ENCODE results near the gene RSU1.
"Not testable (repeated sequence)": the region's sequence is repeated elsewhere in the genome, so short reads cannot be mapped to it uniquely, and the experiment has no call there.

RSU1 gene

DNA sequence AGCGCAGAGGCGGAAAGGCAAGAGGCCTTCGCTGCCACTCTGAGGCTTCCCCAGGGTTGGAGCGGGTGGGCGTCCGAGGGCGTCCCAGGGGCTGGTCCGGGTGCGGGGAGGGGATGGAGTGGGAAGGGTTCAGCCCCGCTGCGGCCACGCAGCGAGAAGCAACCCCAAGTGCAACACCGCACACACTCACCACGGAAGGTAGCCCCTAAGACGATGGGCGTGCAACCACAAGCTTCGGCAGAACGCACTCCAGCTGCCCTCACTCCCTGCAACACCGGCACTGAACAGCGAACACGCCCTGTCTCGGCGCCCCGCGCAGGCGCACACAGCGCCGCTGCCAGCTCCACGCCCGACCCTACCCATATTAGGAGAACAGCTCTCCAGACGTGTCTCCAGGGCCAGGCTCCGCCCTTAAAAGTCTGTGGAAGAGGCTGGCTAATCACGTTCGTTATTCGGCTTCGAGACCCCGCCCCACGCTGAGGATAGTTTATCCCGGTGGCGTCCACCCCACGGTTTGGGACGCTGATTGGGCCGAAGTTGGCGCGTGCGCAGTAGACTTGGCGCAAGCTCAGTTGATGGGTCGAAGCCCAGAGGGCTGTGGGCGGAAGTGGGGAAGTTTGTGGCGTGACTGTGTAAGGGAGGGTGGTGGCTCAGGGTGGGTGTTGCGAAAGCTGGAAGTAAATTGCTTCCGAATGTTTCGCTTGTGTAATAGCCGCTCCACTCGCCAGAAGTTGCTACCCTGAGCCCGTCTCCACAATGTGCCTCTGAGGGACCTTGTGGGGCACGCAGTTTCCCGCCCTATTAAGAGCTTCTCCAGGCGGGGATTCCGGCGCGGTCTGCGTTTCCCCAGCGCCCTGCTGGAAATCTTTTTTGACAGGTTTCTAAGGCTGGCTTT lies at the start of gene RSU1:
Gene RSU1 (minus strand): TSS at position 300 of the 895 bp plus-strand sequence. CDS start 343 bp downstream, outside the sequence.
- peak; percentile 100 for DNase-seq

DNA sequence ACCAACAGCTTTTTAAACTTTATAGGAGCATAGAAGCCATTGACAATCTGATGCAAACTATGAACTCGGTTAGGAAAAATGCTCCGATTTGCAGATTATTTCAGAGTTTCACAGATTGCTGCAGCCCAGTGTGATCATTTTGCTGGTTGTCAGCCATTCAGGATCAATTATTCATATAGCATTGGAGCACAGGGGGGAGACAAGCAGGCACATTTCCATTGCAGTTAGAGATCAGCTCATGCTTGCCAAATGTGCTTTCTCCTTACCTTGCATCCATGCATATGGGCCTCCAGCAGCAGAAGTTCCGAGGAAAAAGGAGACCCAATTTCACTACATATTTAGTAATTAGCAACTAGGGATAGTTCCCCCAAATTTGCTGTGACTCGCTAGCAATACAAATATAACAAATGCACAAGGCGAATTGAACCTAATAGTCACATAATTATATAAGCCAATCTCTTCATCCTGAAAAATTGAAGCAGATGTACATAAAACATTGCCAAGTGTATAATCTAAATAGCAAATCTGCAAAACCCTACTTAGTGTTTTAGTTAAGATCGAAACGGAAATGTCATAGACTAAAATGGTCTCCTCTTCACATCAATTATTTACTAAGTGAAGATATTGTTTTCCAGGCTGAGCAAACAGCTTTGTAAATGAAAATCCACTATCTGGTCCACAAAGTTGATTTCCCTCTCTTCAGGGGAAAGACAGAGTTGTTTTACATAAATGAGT lies 49.5 kb upstream of the RSU1 start:
- DNase-seq = no peak

DNA sequence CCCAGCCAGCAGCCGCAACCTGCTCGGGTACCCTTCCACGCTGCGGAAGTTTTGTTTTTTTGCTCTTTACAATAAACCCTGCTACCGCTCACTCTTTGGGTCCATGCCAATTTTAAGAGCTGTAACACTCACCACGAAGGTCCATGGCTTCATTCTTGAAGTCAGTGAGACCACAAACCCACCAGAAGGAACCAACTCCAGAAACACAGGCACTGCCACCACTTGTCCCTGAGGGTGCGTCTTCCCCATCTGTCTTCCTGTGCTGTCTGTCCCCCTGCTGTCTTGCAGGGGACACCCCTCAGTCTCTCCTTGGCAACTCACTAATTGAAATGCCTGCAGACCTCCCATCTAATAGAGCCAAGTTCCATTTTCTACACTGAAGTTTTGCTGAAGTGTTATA lies 48.5 kb upstream of the RSU1 start:
- peak; percentile 48 for DNase-seq

DNA sequence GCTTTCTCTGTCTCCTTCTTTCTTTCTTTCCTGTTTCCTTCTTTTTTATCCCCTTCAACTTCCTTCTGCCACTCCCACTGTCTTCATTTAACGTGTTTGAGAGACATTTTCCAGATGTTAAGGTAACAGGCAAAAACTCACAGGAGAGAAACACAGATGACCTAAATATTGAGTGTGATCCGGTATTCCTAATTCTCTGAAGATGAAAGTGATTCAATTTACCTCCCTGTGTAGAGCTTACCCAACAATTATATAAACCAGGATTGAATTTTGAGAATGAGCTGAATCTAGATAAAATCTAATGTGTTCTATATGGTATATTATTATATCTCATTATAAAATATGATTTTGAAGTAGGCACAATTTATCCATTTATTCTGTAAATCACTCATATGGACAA lies 46.5 kb upstream of the RSU1 start:
- no peak for DNase-seq

DNA sequence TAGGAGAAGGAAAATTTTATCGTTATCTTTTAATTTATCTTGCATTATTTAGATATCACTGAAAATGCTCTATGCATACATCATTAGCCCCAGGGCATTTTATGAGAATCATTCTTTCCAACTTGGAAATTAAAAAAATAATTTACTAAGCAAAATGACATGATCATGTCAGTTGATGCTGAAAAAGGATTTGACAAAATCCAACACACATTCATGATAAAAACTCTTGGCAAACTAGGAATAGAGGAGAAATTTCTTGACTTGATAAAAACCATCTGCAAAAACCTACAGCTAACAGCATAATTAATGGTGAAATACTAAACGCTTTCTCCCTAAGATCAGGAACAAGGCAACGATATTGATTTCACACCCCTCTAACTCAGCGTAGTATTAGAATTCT lies 40.2 kb upstream of the RSU1 start:
- no peak for DNase-seq

DNA sequence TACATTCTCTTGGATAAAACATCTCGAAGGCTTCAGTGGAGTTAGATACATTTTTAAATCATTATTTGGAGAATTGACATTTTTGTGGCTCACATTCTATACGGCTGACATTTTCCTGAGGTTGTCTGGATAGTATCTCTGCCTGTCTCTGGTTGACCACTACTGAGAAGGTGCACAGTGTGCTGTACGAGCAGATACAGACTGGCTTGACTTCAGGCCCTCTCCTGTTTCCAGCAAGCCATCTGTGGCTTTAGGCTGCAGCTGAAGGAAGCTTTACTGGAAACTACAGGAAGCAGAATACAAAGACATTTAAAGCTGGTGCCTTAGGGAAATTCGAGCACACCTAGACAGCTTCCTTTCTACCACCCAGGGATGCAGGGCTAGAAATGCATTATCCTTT lies 39.3 kb upstream of the RSU1 start:
- no peak for DNase-seq

DNA sequence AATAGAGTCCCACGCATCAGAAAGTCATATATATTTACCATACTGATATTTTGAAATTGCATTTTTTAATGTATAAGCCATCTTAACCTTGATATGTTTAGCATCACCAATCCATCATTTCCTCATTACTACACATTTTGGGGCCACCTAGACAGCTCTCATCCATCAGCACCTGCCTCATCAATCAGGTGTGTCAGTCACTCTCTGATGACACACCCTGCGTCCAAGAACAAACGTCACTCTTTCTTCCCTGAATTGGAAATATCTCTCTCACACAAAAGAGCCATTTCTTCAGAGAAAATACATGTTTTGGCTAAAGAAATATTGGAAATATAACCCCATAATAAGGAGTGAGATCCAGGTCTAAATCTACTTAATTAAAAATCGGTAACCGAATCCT lies 38.9 kb upstream of the RSU1 start:
- DNase-seq = no peak

DNA sequence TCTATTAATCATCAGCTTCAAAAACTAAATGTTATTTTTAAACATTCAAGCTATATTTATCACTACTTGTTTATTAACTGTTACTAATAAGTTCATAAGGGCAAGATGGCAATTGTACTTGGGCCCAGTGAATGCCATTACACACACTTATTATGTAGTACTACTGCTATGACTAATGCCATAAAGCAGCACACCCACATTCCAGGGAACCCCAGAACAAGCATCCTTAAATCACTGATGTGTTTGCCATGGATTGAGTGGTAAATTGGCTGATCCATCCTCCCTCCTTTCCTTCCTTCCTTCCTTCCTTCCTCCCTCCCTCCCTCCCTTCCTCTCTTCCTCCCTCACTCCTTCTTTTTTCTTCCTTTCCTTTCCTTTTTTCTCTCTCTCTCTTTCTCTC lies 37.4 kb upstream of the RSU1 start:
- DNase-seq = no peak

DNA sequence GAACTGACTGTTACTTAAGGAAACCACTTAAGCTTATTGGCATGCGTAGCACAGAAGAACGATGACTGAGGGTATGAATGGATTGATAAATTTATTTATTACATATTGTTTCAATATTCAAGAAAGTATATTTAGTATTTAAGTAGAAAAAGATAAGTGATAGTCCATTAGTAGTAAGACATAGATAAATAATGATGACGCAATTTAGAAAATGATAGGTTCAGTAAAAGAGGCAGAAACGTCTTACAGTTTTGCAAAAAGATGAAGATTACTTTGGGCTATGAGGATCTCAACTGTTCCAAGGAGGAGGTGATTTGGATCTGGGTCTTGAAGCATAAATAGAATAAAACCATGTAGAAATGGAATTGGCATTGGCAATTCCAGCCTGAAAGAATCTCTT lies 36.6 kb upstream of the RSU1 start:
- DNase-seq = no peak

DNA sequence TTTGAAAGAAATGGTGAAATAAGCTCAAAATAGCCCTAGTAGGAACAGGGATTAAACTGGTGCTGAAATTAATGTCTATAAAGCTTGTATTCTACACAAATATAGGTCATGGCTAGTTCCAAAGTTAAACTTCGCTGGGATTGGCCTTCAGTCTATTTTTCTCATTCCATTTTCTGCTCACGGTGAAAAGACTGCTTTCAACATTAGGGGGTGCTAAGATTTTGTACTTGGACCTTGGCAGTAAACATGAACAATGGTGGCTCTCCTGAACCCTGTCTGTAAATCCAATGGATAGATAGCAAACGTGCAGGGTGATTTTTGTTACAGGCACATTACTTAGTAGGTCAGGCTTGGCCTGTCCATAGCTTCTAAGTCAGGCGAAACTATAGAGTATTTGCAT lies 36.0 kb upstream of the RSU1 start:
- DNase-seq = peak; percentile 52

DNA sequence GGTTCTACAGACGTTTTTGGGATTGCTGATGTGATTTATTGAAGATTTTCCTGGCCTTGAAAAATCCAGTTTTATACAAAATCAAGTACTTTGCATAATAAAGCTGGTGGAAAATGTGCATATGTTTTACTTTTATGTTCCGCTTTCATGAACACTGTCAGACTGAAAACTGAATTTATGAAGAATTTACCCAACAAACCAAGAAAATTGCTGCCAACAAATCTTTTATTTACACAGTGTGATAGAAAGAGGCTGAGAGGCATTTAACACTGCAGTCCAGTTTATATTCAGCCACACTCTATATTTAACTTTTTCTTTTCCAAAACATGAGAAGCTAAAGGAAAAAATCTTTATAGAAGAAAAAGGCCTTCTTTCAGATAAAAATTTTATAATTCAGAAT lies 35.4 kb upstream of the RSU1 start:
- no peak for DNase-seq

DNA sequence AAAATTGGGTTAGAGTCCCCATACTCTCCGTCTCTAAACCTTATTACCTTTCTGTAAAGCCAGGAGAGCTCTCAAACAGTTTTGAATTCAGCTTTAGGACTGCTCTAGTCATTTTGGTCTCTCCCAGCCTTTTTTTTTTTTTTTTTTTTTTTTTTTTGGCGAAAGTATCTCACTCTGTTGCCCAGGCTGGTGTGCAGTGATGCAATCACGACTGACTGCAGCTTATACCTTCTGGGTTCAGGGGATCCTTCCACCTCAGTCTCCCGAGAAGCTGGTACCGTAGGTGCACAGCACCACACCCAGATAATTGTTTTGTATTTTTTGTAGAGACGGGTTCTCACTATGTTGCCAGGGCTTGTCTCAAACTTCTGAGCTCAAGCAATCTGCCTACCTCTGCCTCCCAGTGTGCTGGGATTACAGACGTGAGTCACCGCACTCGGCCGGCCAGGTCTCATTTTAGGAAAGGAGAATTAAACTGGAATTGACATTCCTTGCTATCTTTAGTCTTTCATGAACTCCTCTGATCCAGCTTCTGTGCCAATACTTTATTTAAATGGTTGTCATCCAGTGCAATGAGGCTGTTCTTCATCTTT lies 31.4 kb upstream of the RSU1 start:
- no peak for DNase-seq

DNA sequence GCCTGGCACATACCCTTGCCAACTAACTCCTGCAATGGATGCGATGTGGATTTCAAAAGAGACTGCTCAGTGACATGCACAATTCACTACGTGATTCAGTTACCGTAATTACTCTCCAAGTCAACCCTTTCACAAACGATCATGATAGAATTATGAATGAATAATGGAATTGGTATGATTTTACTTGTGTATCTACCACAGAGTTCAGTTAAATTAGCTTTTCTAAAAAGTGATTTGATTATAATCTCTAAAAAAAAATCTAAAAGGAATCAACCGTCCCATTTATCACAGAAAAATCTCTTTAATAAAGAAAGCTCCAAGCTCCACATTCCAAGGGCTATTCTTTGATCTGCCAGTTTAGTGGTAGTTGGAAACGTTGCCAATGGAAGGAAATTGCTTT lies 30.4 kb upstream of the RSU1 start:
- DNase-seq = no peak

DNA sequence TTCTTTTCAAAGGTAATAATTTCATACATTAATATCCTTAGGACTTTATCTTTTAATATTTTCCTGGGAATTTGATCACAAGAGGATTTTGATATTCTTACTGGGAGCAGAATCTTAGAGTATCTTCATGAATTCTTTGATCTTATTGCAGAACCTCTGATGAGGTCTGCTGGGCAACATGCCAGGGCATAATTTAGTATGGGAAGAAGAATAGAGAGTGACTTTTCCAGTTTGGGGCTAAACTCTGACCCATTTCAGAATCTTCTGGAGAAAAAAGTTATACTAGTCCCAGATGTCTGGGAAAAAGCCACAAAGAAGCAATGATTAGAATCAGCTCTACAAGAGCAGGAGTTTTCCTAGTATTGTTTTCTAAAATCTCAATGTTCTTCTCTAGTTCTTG lies 28.0 kb upstream of the RSU1 start:
- no peak for DNase-seq

DNA sequence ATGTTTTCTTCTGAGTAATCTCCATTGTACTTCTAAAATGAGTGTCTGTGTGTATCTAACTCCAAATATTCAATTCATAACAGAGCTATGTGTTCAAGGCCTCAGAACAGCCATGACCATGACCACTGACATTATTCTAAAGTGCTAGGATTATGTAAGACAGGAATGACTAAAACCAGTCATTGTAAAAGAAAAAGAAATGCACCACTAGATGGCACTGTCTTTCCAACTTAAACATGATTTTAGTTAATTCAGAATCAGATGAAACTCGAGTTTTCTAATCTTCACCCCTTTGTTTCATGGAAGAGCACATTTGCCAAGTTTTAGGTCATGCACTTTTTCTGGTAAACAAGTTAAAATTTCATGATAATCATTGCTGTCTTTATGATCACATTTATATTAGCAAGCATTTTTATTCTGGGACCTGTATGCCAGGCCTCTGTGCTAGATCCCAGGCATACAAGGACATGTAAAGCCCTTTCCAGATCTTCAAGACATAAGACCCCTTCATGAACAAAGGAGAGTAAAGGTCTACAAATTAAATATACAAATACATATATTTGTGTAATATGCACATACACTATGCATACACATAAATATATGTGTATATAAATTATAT lies 26.1 kb upstream of the RSU1 start:
- DNase-seq = peak; percentile 91

DNA sequence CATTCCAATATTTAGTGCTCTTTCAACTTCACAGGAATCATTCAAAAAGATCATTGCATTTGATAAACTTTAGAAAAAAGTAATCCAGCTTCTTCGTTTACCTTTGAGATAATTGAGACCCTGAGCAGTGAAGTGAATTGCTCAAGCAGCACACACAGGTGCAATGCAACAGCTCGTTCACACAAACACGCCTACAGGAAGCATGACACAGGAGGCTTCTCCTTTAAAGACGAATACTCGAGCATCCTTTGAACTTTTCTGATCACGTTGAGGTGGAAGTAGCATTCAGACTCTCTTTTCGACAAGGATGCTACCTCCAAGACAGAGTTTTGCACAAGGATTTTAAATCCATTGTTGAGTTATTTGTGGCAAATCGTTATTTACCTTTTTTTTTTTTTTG lies 18.0 kb upstream of the RSU1 start:
- DNase-seq = no peak

DNA sequence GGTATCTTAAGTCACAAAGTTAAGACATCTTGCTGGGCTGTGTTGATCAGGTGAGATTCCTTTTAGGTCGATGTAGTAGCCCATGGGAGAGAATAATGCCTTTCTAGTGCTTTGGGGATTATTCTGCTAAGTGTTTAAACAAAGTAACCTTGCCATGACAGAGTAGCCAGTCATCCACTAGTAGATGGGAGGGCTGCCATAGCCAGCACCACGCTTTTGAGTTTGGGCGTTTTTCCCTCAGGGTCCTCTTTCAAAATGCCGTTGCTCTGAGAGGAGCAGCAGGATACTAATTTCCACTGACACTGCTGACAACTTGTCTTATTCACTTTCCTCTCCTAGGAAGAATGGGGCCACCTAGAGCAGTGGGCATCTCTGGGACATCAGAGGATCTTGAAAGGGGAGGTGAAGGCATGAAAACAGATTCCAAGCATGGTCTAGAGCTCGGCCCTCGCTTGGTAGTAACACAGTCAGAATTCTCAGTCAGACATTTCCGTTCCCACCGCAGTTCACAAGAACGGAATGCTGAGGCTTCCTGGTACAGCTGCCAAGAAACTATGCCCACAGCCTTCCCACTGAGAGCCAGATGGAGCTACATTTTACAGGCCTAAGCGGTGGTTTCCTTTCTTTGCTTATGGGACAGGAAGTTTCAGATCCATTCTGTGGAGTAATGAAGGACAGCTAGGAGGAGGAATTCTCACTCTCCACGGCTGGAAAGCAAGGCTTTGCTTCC lies 15.3 kb upstream of the RSU1 start:
- peak; percentile 25 for DNase-seq

DNA sequence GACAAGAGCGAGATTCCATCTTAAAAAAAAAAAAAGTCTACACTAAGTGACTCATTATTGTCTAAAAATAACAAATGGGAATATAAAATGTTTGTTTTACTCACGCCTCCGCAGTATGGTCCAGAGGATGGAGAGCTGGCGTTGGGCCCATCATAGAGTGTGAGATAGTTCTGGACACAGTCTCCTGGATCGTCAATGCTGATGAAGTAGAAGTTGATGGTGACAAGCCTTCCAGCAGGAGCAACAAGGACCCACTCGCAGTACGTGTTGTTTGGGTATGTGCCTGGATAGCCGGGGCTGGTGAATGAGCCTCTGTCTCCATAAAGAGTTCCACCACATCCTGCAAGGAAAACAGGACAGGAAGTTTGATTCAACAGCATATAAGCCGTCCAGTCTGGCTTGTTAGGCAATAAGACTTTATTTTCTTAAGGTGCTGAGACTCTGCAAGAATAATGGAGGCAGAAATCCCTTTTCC lies 11.5 kb upstream of the RSU1 start:
- no peak for DNase-seq

DNA sequence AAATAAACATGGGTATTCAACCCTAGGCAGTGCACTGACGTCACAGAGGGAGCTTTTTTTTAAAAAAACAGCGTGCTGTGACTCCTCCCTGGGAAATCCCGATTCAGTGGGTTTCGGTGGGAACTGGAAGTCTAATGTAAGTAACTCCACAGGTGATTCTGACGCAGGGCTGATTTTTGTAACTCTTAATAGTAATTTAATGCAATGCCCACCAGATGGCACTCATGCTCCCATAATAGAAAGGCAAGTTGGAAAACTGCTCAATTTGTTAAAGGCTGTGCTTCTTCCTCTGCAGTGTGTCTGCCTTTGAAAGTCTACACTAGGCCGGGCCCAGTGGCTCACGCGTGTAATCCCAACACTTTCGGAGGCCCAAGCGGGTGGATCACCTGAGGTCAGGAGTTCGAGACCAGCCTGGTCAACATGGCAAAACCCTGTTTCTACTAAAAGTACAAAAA lies 10.9 kb upstream of the RSU1 start:
- peak; percentile 93 for DNase-seq

DNA sequence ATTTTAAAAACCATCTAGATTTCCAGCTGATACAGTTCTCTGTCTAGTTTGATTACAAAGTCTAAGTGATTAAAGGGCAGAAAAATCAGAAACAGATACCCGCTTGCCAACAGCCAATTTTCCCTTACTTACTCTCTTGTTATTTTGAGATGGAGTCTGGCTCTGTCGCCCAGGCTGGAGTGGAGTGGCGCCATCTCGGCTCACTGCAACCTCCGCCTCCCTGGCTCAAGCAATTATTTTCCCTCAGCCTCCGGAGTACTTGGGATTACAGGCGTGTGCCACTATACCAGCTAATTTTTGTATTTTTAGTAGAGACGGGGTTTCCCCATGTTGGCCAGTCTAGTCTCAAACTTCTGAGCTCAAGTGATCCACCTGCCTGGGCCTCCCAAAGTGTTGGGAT lies 10.2 kb upstream of the RSU1 start:
- not testable (repeated sequence) for DNase-seq

DNA sequence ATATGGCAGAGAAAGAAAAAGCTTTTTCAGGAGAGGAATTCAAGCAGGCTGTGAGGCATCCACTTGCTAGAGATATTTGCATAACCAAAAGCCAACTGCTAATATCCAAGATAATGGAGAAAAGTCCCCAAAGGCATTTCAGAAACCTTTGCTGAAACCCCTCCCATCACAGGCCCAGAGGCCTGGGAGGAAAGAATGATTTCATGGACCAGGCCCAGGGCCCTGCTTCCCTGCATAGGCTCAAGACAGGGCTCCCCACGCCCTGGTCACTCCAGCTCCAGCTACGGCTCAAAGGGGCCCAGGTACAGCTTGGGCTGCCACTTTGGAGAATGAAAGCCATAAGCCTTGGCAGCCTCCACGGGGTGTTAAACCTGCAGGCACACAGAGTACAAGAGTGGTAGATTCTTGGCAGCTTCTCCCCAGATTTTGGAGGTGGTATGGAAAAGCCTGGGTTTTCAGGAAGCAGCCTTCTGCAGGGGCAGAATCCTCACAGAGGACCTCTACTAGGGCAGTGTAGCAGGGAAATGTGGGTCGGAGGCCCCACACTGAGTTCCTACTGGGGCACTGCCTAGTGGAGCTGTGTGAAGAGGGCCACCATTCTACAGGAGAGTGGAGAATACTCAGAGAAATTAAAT lies 5.6 kb upstream of the RSU1 start:
- DNase-seq = no peak

DNA sequence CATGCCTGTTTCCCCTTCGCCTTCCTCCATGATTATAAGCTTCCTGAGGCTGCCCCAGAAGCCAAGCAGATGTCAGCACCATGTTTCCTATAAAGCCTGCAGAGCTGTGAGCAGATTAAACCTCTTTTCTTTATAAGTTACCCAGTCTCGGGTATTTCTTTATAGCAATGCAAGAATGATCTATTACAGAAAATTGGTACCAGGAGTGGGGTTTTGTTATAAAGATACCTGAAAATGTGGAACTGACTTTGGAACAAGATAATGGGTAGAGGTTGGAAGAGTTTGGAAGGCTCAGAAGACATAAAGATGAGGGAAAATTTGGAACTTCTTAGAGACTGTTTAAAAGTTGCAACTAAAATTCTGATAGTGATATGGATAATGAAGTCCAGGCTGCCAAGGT lies 4.8 kb upstream of the RSU1 start:
- no peak for DNase-seq
